CD4-positive, alpha-beta T cell (primary cell): ENCODE measurements around the gene ATP10A. TPM values are rescaled to one million over a fixed set of nuclear protein-coding genes. Genes with fewer than 3 reads are reported as not detected.
"Not testable (repeated sequence)": the region's sequence is repeated elsewhere in the genome, so short reads cannot be mapped to it uniquely, and the experiment has no call there.

Experiments used
- ATAC-seq: fragments of 200-7000 bp; cut with Tn5 transposase; one replicate; pipeline ENCODE4 v1.10.0; 2022; ENCODE audit warnings: mild to moderate bottlenecking; ENCODE audit not compliant: poor library complexity
- CTCF ChIA-PET: fragments of 350-600 bp; sonication (Branson Sonifier 250); formaldehyde crosslinking; loops from one replicate; lab custom pipeline; 2021; ENCODE audit warnings: antibody characterized with exemption, inconsistent platforms; lab: Charles Lee
- POLR2A ChIA-PET: fragments of 350-600 bp; sonication (Branson Sonifier 250); formaldehyde crosslinking; loops from one replicate; lab custom pipeline; 2021; ENCODE audit warnings: antibody characterized with exemption, inconsistent platforms; lab: Charles Lee
- DNase-seq, 14 experiments: peaks; one replicate each; pipeline ENCODE4 v3.0.0-alpha.2; 2013 to 2020; ENCODE audit warnings: mixed read lengths in 2 of 14
- H3K27ac ChIP-seq, 2 donors: one replicate each; pipeline versions ENCODE4 v1.5.1 to v1.7.0; 2013; ENCODE audit warnings: low read length in 2 of 2, low read depth in 1 of 2, mild to moderate bottlenecking in 1 of 2
- H3K27me3 ChIP-seq, 2 experiments: 1 replicate in 1 of 2; 2 replicates in 1 of 2; pipeline versions ENCODE4 v1.6.1 to v1.7.0; 2013; ENCODE audit warnings: low read length in 2 of 2, control low read depth in 1 of 2, mild to moderate bottlenecking in 1 of 2, moderate library complexity in 1 of 2; ENCODE audit not compliant: insufficient read depth in 2 of 2, control insufficient read depth in 1 of 2
- H3K36me3 ChIP-seq: one replicate; pipeline ENCODE4 v1.6.1; 2013; ENCODE audit warnings: low read length, control low read depth; ENCODE audit not compliant: insufficient read depth
- H3K4me1 ChIP-seq: one replicate; pipeline ENCODE4 v1.6.1; 2013; ENCODE audit warnings: low read length, control low read depth; ENCODE audit not compliant: insufficient read depth
- H3K4me3 ChIP-seq: one replicate; pipeline ENCODE4 v1.5.1; 2013; ENCODE audit warnings: mild to moderate bottlenecking, low read length, moderate library complexity
- H3K9me3 ChIP-seq, 2 experiments: 1 replicate in 1 of 2; 2 replicates in 1 of 2; pipeline versions ENCODE4 v1.6.1 to v1.7.0; 2013; ENCODE audit warnings: low read length in 2 of 2, mild to moderate bottlenecking in 2 of 2, control low read depth in 1 of 2, moderate library complexity in 1 of 2; ENCODE audit not compliant: control insufficient read depth in 1 of 2, insufficient read depth in 1 of 2
- H3K27ac Mint-ChIP-seq: one replicate; pipeline ENCODE4 v1.8.0; 2020; ENCODE audit warnings: mixed read lengths
- H3K27me3 Mint-ChIP-seq: one replicate; pipeline ENCODE4 v1.8.0; 2021; ENCODE audit warnings: mixed read lengths
- H3K36me3 Mint-ChIP-seq: one replicate; pipeline ENCODE4 v1.8.0; 2021; ENCODE audit warnings: low read depth, mixed read lengths
- H3K4me1 Mint-ChIP-seq: one replicate; pipeline ENCODE4 v1.8.0; 2021; ENCODE audit warnings: low read depth, mixed read lengths
- H3K4me3 Mint-ChIP-seq: one replicate; pipeline ENCODE4 v1.8.0; 2020; ENCODE audit warnings: mild to moderate bottlenecking, mixed read lengths
- H3K9me3 Mint-ChIP-seq: one replicate; pipeline ENCODE4 v1.8.0; 2020; ENCODE audit warnings: mixed read lengths
- intact Hi-C, 2 experiments: fragments of 100-400 bp; cut with DNase I in 1 of 2; cut with micrococcal nuclease in 1 of 2; formaldehyde crosslinking; loops; one replicate each; pipeline versions ENCODE4 v1.15.1 to v1.9.0; 2023 to 2025; cut with DNase I, micrococcal nuclease
- total RNA-seq, 174 experiments: library from RNA in 2 of 174; stranded (reverse) in 2 of 174; gene quantifications; one replicate each; pipeline ENCODE4 v1.2.3 and lab custom pipeline; 2021 to 2026
- TF ChIP-seq, protein P1 (sequence below): fragments of 200-600 bp; IDR thresholded peaks from one replicate; pipeline ENCODE4 v1.8.0; 2022; ENCODE audit warnings: antibody characterized with exemption, mild to moderate bottlenecking

Gene ATP10A
- total RNA-seq, 2 experiments from 2014 or later = 30.0 to 30.4 TPM

DNA sequence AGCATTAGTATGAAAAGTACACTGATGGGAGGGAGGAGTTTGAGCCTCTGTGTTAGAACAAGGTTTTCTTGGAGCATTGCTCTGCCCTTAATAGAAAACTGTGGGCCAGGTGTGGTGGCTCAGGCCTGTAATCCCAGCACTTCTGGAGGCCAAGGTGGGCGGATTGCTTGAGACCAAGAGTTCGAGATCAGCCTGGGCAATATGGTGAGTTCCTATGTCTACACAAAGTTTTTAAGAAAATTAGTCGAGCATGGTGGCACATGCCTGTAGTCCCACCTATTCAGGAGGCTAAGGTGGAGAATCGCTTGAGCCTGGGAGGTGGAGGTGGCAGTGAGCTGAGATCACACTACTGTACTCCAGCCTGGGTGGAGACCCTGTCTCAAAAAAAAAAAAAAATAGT lies 103.7 kb downstream of the ATP10A start:
- Mint-ChIP-seq H3K9me3 (no peaks in the 10 kb centered on the region), H3K27ac (no peak overlapping the region), H3K4me3 (no peak overlapping the region), H3K4me1 (no peaks in the 10 kb centered on the region), H3K36me3 (peaks cover 47% of the 10 kb centered on the region), H3K27me3 (no peaks in the 10 kb centered on the region)
- ChIA-PET CTCF (no interaction called here), POLR2A (no interaction called here)
- no peaks in the 10 kb centered on the region for H3K27me3 ChIP-seq
- DNase-seq (no peak), ATAC-seq (no peak)
- H3K9me3 ChIP-seq = no peaks in the 10 kb centered on the region
- H3K36me3 ChIP-seq = peaks cover 3% of the 10 kb centered on the region
- H3K27ac ChIP-seq = no peak overlapping the region
- TF ChIP-seq, protein P1, sequence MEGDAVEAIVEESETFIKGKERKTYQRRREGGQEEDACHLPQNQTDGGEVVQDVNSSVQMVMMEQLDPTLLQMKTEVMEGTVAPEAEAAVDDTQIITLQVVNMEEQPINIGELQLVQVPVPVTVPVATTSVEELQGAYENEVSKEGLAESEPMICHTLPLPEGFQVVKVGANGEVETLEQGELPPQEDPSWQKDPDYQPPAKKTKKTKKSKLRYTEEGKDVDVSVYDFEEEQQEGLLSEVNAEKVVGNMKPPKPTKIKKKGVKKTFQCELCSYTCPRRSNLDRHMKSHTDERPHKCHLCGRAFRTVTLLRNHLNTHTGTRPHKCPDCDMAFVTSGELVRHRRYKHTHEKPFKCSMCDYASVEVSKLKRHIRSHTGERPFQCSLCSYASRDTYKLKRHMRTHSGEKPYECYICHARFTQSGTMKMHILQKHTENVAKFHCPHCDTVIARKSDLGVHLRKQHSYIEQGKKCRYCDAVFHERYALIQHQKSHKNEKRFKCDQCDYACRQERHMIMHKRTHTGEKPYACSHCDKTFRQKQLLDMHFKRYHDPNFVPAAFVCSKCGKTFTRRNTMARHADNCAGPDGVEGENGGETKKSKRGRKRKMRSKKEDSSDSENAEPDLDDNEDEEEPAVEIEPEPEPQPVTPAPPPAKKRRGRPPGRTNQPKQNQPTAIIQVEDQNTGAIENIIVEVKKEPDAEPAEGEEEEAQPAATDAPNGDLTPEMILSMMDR = no peak
- no peak overlapping the region for H3K4me3 ChIP-seq
- intact Hi-C loops = no loop called here
- H3K4me1 ChIP-seq = no peaks in the 10 kb centered on the region

DNA sequence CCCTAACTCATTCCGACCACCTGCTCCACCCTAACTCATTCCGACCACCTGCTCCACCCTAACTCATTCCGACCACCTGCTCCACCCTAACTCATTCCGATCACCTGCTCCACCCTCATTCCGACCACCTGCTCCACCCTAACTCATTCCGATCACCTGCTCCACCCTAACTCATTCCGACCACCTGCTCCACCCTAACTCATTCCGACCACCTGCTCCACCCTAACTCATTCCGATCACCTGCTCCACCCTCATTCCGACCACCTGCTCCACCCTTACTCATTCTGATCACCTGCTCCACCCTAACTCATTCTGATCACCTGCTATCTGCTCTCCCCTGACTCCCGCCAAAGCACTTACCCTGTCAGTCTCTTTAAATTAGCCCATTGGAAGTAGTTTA lies 104.5 kb downstream of the ATP10A start:
- H3K27ac Mint-ChIP-seq, H3K9me3 ChIP-seq, CTCF ChIA-PET, H3K9me3 Mint-ChIP-seq, POLR2A ChIA-PET, H3K27me3 ChIP-seq, ATAC-seq, H3K27me3 Mint-ChIP-seq, intact Hi-C loops, H3K4me3 ChIP-seq, DNase-seq, H3K4me1 Mint-ChIP-seq, H3K36me3 ChIP-seq, H3K4me1 ChIP-seq, H3K27ac ChIP-seq, H3K4me3 Mint-ChIP-seq: not testable (repeated sequence)
- peaks cover 44% of the 10 kb centered on the region for H3K36me3 Mint-ChIP-seq

DNA sequence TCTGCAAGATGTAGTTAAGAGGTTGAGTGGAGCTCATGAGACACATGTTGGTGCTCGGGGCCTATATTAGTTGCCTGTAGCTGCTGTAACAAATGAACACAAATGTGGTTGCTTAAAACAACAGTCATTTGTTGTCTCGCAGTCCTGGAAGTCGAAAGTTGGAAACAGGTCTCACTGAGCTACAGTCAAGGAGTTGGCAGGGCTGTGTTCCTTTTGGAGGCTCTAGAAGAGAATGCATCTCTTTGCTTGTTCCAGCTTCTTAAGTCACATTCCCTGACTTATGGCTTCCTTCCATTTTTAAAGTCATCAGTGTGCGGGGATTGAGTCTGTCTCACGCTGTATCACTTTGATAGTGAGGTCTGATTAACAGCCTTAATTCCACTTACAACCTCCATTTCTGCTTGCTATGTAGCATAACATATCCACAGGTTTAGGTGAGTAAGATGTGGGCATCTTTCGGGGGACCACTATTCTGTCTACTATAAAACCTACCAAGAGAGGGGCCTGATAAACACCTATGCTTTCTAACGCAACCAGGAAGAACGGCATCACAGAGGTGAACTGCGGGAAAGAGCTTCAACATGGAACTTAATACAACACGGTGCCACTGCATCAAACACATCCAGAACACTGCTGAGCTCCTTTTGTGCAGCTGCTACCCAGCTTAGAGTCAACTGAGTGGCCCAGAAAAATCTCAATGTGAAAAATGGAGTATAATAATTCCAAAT lies 119.4 kb downstream of the ATP10A start:
- DNase-seq (no peak), ATAC-seq (no peak)
- CTCF ChIA-PET = interaction anchor here (0.8 kb wide), 1 partner anchor 190 kb away, joined by 3 read pairs; no protein-coding TSS in a partner anchor
- Histone ChIP-seq H3K4me3 (no peak overlapping the region), H3K27me3 (no peaks in the 10 kb centered on the region), H3K9me3 (no peaks in the 10 kb centered on the region), H3K36me3 (no peaks in the 10 kb centered on the region), H3K27ac (no peak overlapping the region), H3K4me1 (peaks cover 16% of the 10 kb centered on the region)
- Mint-ChIP-seq H3K36me3 (peaks cover 6% of the 10 kb centered on the region), H3K4me1 (peaks cover 52% of the 10 kb centered on the region), H3K4me3 (no peak overlapping the region), H3K9me3 (no peaks in the 10 kb centered on the region), H3K27me3 (no peaks in the 10 kb centered on the region), H3K27ac (no peak overlapping the region)
- TF ChIP-seq, protein P1 = no peak
- POLR2A ChIA-PET = no interaction called here
- intact Hi-C loops = loop anchor here in 1 of 2 experiments (5.0 kb wide), 1 partner anchor 54 kb away; no protein-coding TSS in a partner anchor
